GM15510 (cell line): ENCODE results near the gene BPHL.

Source experiments
- POLR2A ChIP-seq: IDR thresholded peaks from 3 replicates; pipeline ENCODE4 v1.6.1; 2011; ENCODE audit warnings: borderline replicate concordance; ENCODE audit not compliant: insufficient read length; ENCODE audit errors: extremely low read depth

BPHL gene

DNA sequence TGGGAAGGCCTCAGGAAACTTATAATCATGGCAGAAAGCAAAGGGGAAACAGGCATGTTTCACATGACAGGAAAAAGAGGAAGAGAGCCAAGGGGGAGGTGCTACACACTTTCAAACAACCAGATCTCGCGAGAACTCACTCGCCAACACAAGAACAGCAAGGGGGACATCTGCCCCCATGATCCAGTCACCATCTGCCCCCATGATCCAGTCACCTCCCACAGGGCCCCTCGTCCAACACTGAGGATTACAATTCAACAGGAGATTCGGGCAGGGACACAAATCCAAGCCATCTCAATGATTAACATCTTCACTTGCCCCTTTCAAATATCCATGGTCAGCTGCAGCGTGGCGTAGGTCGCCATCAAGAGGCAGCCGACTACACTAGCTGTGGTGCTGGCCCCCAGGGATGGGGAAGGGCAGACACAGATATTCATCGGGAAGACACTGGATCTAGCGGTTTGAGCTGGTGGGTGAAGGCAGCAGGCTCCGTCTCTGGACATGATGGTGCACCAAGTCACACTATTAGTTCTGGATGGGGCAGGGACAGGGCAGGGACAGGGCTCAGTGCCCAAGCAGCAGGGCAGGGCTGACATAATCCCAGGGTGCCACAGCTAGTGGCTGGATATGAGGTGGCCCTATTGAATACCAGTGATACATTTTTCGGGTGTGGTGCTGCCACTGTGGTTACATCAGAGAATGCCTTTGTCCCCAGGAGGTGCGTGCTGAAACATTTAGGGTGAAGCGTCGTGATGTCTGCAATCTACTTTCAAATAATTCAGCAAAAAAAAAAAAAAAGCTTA lies 77.4 kb downstream of the BPHL start:
- no peak for TF ChIP-seq POLR2A

DNA sequence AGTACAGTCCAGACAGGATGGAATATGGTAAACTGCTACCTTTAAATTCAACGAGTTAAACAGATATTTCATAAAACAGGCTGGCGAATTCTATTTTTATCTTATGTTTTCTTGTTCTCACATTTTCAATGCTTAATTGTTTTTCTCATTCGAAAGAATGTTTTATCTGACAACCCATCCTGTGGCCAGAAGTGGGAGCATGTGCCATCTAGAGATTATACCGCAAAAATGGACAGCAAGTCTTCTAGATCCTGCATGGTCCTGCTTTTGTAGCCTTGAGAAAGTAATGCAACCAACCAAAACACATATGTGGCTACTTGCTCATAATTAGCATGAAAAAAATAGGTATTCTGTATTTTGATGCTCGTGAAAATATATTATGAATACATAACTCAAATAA lies 78.3 kb downstream of the BPHL start:
- no peak for TF ChIP-seq POLR2A

DNA sequence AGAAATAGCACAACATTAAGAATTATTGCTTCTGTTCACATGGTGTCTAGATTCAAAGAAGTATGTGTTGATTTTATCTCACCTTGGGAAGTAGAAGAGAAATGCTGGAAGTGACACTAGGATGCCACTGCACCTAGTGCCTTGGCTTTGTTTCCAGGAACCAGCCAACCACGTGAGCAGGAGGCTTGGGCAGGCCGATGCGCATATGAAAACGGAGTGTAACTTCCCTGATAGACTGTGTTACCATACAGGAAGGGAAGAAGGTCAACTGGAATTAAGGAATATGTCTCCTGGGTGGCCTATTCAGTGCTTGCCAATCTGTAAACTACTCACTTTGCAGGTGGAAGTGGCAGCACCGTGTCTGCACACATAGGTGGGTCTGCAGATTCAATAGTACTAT lies 80.9 kb downstream of the BPHL start:
- no peak for TF ChIP-seq POLR2A

DNA sequence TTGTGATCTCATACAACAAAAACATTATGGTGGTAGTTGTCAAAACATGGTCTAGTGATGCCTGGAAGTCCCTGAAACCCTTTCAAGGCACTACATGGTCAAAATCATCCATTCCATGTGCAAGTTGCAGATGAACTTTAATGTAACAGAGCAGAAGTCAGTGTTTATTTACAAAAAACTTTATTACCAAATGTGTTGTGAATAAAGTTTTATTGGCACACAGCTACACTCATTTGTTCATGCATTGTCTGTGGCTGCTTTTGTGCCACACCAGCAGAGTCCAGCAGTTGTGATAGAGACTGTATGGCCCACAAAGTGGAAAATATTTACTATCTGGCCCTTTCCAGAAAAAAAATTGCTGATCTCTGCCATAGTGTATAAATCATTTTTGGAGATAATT lies 82.2 kb downstream of the BPHL start:
- TF ChIP-seq POLR2A: no peak

DNA sequence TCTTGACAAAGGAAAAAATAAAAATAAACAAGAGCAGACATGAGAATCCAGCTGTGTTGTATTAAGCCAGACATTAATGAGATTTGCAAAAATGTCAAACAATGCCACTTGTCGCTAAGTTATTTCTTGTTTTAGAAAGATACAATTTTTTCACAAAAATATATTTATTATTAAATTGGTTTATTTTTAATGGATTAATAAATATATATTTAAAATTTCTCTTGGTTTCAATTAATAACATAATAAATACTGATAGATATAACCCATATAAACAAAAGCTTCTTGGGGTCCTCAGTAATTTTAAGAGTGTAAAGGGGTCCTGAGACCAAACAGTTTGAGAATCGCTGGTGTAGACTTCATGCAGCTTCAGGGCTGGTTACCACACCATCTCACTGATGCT lies 82.9 kb downstream of the BPHL start:
- TF ChIP-seq POLR2A: no peak
